Stimulated activated CD4-positive, alpha-beta T cell treated with anti-CD3 and anti-CD28 coated beads, TNF-alpha, amount 100 ng/mL, for 48 hours (primary cell): Measurements from ENCODE around the gene PDE8A.
A peak's percentile ranks its signal among the peaks of the same experiment; 100 is the strongest.
"Not testable (repeated sequence)": the region's sequence is repeated elsewhere in the genome, so short reads cannot be mapped to it uniquely, and the experiment has no call there.

ENCODE experiments used
- DNase-seq, 3 donors: peaks; one replicate each; pipeline ENCODE4 v3.0.0-alpha.2; 2020; ENCODE audit warnings: low read depth in 3 of 3

PDE8A gene

DNA sequence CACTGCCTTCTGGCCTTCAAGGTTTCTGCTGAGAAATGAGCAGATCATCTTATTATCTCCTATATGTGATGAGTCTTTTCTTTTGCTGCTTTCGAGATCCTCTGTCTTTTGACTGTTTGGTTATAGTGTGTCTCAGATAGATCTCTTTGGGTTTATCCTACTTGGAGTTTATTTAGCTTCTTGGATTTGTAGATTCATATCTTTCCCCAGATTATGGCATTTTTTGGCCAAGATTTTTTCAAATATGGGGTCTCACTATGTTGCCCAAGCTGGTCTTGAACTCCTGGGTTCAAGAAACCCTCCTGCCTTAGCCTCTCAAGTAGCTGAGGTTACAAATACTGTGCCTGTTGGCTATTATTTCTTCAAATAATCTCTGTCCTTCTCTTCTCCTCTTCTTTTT, 150.3 kb downstream of the PDE8A start:
- no peak for DNase-seq

DNA sequence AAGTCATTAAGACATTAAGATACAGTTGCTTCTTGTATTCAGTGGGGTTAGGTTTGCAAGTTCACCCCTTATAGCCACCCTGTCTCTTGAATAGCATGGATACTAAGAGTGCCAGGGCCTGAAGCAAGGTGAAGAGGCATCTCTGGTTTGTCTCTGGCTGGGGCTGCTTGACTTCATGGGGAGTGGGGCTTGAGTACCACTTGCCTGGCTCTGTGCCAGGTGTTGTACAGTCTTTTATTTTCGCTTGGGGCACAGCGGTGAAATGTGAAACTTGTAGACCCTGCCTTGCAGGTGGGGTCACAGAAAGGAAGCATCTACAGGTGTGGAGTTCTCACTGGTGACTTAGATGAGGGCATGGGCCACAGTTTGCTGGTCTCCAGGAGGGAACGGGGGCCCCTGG, 152.1 kb downstream of the PDE8A start:
- DNase-seq, result no peak

DNA sequence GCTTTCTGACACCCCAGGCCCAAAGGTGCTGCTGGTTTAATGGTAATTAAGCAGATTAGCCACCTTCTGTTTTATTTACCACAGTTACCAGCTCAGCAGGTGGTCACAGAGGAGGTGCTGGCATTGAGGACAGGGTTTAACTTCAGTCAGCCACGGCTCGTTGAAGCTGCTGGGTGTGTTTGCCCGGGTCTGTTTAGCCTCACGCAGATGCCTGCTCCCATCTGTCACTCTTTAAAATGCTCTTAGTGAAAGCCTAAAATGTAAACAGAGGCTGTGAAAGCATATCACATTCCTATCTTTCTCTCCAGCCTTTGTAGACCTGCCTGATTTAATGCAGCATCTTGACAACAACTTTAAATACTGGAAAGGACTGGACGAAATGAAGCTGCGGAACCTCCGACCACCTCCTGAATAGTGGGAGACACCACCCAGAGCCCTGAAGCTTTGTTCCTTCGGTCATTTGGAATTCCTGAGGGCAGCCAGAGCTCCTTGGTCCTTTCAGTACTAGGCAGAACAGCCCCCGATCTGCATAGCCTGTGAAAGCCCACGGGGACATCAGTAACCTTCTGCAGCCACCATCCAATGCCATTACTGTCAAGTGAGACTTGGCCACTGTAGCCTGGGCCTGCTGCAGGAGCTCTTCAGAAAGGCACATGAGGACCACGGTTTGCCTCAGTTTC, 156.0 kb downstream of the PDE8A start:
- DNase-seq, result no peak

DNA sequence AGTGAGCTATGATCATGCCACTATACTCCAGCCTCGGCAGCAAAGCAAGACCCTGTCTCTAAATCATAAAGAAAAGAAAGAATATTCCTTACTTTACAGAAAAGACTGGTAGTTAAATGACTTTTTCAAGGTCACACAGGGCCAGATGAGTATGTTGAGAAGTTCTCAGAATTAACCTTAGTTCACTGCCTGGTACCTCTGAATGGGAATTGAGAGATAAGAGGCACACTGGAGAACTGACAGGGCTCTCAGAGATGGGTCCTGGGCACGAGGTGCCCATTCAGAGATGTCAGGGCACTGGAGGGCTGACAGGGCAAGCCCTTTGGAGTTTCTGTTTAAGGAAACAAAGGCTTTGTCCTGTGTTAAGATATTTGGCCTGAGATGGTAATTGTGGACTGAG, 157.7 kb downstream of the PDE8A start:
- no peak for DNase-seq

DNA sequence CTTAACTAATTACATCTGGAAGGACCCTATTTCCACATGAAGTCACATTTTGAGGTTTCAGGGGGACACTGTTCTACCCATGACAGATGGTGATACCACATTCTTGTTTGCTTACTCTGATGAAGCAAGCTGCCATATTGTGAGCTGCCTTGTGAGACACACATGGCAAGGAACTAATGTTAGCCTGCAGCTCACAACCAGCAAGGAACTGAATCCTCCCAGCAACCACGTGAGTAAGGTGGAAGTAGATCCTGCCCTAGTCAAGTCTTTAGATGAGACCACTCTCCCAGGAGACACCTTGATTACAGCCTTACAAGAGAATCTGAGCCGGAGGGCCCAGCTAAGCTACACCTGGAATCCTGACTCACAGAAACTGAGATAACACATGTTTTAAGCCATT, 160.1 kb downstream of the PDE8A start:
- no peak for DNase-seq

DNA sequence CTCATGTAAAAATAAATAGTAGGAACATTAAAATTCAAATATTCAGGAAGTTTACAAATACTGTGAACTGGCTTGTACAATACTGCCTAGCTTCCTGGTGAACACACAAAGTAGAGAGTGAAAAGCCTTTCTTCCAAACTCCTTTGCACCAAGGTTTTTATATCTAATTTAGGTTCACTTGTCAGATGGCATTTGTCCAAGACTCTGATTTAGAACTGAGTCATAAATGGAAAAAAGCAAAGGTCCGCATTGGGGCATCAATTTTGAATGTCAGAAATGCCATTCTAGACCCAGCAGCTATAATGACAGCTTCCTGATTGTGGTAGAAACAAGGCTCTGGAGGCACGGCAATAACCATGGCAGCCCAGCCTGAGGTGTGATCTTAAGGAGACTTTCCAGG, 160.7 kb downstream of the PDE8A start:
- no peak for DNase-seq

DNA sequence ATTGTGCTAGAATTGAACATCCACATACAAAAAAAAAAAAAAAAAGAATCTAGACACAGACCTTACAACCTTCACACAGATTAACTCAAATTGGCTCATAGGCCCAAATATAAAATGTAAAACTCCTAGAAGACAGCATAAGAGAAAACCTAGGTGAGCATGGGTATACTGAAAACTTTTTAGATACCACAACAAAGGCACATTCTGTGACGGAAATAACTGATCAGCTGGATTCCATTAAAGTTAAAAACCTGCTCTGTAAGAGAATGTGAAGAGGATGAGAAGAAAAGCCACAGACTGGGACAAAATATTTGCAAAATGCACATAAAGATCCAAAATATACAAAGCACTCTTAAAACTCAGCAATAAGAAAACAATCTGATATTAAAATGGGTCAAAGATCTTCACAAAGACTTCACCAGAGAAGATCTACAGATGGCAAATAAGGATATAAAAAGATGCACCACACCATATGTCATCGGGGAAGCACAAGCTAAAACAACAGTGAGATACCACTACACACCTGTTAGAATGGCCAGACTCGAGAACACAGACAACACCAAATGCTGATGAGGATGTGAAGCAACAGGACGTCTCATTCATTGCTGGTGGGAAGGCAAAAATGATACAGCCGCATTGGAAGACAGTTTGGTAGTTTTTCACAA, 167.9 kb downstream of the PDE8A start:
- no peak for DNase-seq

DNA sequence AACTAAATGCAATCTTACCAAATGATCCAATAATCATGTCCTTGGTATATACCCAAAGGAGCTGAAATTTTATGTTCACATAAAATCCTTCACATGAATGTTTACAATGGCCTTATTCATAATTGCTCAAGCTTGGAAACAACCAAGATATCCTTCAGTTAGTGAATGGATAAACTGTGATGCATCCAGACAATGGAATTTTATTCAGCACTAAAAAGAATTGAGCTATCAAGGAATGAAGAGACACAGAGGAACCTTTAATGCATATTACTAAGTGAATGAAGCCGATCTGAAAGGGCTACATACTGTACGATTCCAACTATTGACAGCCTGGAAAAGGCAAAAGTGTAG, 168.4 kb downstream of the PDE8A start:
- DNase-seq, result no peak

DNA sequence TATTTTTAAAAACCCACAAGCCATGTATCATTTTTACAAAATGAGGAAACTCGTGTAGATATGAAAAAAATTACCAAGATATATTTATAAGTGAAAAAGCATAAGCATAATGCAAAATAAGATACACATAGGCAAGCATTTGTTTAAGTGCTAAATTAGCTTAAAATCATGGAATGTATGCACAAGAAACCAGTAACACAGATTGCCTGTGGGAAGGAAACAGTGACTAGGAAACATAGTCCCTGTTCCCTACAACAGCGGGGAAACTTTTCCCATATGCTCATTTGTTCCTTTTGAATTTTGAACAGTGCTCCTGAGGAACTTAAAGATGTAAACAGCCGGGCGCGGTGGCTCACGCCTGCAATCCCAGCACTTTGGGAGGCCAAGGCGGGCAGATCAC, 169.5 kb downstream of the PDE8A start:
- DNase-seq, result no peak

DNA sequence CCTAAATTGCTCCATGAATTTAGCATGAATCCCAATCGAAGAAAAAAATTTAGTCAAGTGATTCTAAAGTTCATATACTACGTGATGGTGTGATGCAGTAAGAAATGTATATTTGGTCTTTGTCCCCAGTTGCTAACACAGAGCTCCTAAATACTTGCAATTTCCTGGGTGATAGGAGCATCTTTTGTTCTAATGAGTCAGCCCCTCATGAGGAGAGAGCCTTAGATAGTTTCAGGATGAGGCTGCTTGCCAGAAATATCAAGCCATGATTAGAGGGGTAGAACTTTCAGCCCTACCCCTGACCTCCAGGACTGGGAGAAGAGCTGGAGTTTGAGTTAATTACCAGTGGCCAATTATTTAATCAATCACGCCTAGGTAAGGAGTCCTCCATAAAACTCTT, 170.2 kb downstream of the PDE8A start:
- DNase-seq, result no peak

DNA sequence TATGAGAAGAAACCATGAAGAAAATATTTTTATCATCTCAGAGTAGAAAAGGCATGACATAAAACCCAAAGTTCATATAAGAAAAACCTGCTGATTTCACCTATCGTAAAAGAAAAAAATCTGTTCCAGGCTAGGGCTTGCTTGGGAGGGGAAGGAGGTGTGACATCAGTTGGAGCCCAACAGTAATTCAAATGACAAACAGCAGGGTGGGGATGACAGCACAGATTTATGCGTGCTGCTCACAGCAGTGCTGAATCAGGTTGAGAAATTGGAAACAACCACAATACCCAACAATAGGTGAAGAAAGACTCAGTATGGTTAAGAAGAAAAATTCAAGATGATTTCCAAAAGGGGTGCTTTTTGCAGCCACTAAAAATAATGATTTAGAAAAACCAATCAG, 172.4 kb downstream of the PDE8A start:
- no peak for DNase-seq

DNA sequence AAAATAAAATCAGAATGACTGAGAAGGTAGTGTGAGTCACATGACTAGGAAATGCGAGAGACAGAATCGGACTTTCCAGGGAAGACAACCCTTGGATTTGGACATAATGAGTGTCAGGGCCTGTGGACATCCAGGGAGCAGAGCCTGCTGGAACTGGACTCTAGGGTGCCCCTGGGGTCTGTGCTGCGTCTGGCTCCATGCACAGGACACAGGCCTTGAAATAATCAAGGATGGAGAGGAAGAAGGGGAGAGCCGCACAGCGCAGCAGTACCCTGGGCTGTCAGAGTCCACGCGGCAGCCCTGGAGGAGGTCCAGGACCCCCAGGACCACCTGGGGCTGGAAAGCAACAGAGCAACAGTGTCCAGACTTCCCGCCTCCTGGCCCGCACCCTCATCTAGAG, 173.7 kb downstream of the PDE8A start:
- no peak for DNase-seq

DNA sequence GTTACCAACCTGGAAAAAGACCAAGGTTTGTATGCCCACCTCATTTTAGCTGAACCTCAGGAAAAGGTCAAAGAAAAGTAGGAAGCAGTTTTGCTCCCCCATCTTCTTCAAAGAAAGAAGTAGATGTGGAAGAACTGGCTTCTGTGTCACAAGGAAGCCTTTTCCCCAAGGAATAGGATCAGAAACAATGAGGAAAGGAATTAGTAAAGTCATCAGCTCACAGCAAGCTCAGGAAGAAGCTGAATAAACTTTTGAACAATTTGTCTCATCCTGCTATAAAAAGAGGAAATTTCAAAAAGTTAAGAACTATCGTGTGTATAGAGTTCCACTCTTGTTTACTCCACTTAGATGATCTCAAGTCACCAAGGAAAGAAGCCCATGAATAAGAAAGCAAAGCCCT, 174.2 kb downstream of the PDE8A start:
- no peak for DNase-seq

DNA sequence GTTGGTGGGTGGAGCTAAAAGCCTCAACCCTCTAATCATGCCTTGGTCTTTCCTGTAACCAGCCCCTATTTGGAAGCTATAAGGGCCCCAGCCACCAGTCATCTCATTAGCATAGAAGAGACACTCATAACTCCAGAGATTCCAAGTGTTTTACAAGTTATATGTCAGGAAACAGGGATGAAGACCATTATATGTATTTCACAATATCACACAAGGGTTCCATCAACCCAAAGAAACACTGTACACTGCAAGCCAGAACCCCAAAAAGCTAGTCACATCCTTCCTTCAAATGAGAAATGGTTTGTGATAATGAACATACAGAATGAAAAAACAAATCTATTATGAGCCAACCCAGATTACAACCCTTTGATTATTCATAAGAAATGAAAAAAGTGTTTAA, 175.7 kb downstream of the PDE8A start:
- DNase-seq, result no peak

DNA sequence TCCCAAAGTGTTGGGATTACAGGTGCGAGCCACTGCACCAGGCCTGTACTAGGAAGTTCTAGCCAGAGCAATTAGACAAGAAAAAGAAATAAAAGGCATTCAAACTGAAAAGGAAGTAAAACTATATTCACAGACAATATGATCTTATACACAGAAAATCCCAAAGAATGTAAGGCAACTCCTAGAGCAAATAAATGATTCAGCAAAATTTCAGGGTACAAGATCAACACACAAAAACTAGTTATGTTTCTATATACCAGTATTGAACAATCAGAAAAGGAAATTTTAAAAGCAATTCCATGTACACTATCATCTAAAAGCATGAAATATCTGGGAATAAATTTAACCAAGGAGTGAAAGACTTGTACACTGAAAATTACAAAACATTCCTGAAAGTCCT, 180.6 kb downstream of the PDE8A start:
- DNase-seq, result no peak

DNA sequence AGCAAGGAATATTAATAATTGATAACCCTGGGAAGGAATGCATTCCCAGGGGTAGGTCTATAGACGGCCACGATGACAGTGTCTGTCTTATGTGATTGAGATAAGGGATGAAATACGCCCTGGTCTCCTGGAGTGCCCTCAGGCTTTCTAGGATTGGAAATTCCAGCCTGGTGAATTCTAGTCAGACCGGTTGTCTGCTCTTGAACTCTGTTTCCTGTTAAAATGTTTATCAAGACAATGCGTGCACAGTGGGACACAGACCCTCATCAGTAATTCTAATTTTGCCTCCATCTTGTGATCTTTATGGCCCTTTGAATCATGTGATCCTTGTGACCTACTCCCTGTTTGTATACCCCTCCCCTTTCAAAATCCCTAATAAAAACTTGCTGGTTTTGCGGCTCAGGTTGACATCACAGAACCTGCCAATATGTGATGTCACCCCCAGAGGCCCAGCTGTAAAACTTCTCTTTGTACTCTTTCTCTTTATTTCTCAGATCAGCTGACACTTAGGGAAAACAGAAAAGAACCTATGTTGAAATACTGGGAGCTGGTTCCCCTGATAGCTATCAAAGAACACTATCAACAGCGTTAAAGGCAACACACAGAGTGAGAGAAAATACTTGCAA, 183.3 kb downstream of the PDE8A start:
- no peak for DNase-seq

DNA sequence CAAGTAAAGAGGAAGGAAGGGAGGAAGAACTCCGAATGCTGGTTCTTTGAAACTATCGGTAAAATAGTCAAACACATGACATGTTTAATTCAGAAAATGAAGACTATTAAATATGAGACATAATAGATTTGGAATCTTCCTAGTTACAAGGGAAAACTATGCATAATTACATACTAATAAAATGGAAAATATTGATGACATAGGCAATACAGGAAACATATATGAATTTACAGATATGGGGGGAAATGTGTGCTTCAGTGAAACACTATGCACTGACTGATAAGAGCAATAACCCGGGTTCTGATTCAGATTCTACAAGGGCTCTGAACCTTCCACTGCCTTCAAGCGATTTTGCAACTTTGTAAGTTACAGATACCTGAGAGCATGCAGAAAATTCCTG, 185.9 kb downstream of the PDE8A start:
- DNase-seq, result no peak

DNA sequence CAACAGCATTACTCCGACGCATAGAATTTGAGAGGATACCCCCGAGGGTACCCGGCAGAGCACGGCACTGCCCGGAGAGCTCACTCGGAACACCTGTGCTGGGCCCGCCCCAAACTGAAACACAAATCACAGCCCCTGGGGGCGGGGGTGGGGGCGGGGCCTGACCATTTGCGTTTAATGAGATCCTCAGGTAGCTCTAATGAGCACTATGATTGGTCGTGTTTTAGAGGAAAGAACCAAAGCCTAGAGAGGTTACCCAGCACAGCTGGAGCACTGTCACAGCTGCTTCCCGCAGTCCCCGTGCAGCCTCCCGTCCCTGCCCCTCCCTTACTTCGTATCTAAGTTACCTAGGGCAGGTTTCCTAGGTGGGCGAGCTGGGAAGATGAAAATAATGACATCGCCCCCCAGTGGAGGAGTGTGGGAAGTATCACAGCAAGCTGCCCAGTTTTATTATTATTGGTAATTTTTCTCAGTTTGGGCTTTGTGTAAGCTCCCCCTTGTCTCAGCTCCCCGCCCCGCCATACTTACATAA, 187.1 kb downstream of the PDE8A start:
- DNase-seq, result peak in 2 of 3 donors; percentile 10 to 40

DNA sequence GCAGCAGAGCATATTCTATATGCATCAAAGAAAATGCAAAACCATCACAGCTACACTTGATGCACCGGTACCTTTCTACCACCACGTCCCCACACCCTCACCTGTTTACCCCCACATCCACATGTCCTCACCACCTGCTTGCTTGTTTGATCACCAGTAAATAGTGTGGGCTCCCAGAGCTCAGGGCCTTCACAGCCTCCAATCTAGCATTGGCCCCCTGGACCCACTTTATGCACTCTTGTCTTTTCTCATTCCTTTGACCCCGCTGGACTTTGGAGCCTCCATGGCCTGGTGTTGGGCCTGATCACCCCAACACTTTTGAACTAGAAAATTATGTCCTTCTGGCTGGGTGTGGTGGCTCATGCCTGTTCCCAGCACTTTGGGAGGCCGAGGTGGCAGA, 190.1 kb downstream of the PDE8A start:
- DNase-seq, result no peak

DNA sequence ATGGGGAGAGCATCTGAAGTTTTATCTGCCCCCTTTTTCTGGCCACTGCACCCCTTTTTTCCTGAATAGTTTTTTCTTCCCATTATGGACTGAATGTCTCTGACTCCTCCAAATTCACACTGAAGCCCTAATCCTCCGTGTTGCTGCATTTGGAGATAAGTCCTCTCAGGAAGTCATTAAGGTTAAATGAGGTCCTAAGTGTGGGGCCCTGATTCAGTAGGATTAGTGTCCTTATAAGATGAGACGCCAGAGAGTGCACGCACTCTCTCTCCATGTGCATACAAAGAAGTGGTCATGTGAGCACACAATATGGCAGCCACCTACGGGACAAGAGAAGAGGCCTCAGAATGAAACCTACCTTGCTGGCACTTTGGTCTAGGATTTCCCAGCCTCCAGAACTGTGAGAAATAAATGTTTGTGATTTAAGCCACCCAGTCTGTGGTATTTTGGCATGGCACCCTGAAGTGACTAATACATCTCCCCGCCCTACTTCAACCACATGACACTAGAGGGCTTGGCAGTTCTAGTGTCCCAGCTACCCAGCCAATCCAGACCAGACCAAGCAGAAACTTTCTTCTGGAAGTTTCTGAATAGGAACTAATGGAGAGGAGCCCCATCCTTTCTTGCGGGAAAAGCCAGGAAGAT, 191.3 kb downstream of the PDE8A start:
- no peak for DNase-seq

DNA sequence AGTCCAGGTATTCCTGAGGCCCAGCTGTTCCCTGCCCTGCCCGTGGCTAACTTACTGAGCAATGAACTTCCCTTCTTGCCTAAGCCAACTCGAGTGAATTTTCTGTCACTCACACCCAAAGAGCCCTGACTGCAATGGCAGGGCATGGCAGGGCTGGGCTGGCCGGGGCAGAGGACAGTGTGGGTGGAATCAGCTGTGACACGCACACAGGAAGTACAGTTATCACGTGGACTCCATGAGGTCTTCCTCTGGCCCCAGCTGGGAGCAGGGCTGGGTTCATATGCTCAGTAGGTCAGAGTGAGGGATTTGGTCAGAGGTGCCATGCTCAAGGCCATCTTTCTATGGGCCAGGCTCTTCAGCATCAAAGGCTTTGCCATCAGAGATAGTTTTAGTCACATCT, 192.0 kb downstream of the PDE8A start:
- not testable (repeated sequence) for DNase-seq

DNA sequence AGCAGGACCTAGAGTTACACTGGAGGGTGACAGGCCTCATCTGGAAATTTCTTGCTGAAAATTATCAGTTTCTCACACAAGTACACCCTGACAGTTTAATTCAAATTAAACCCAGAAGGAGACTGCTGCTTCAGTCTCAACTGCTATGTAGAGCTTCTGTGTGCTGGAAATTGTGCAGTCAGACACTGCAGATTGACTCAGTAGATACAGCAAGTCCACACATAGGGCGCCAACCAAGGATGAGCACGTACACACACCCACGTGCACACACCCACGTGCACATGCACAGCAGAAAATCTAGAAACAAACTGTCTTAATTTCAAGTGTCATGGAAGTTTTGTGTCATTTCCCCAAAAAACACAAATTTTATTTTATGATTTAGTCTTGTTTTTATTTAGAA, 192.9 kb downstream of the PDE8A start:
- no peak for DNase-seq

DNA sequence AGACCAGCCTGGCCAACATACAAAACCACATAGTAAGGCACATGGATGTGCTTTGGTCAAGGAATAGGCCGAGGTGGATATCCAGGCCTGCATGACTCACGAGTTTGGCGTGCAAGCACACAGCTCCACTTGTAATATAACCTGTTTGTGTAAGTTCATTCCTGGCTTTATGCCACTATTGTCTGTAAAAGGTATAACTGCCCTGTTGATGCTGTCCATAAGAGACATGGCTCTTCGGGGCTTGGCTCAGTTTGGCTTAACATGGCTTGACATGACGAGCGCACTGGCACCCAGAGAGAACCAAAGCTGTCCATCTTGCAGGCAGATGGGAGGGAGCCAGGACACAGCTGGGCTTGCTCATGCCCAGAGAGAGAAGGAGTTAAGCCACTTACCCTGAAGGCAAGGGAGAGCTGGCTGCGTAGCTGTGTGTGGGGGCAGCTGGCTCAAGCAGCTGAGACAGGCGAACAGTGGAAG, 195.4 kb downstream of the PDE8A start:
- not testable (repeated sequence) for DNase-seq
